GM18519 (cell line): ENCODE data around the gene UNC13C.
"Not testable (repeated sequence)": the region's sequence is repeated elsewhere in the genome, so short reads cannot be mapped to it uniquely, and the experiment has no call there.

Source experiments
- ATAC-seq: cut with Tn5 transposase; IDR thresholded peaks from one replicate; pipeline ENCODE4 v1.9.1; 2021; ENCODE audit warnings: mild to moderate bottlenecking, moderate library complexity; ENCODE audit not compliant: unreplicated experiment, low FRiP score

UNC13C gene

GRCh38 chr15:53978253-53978906 lies at the start of gene UNC13C:
Gene UNC13C (plus strand): TSS chr15:53978441. CDS start chr15:54012904, 34,463 bp downstream.
- no peak for ATAC-seq

- no peak for ATAC-seq
Observed at GRCh38 chr15:53936137-53936536, 42.1 kb upstream of the UNC13C start.

- not testable (repeated sequence) for ATAC-seq
Observed at GRCh38 chr15:53937632-53938031, 40.6 kb upstream of the UNC13C start.

DNA sequence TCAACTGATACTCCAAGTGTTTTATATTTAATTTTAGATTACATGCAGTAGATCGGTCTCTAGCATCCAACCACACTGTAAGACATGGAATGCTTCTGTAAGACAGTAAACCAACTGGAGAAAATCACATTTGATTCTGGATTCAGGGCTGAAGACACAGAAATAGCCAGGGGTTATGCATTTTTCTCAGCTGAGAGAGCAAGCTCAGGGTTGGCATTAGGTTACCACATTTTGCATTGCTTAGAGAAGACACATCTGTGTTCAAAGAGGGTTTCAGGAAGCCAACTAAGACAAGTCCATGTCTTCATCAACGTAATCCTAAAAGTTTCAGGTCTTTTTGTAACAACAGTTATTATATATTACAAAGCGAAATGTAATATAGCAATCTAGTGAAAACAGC lies 27.7 kb upstream of the UNC13C start:
- no peak for ATAC-seq

GRCh38 chr15:53955396-53955795 lies 22.8 kb upstream of the UNC13C start:
- no peak for ATAC-seq

GRCh38 chr15:53962646-53963561 lies 15.3 kb upstream of the UNC13C start:
- ATAC-seq: no peak

GRCh38 chr15:53963801-53964200 lies 14.4 kb upstream of the UNC13C start:
- no peak for ATAC-seq

- ATAC-seq: no peak
Observed at GRCh38 chr15:53974121-53974520, 4.1 kb upstream of the UNC13C start.

- no peak for ATAC-seq
Observed at GRCh38 chr15:53974813-53975212, 3.4 kb upstream of the UNC13C start.

GRCh38 chr15:53976844-53977392 lies 1.3 kb upstream of the UNC13C start:
- no peak for ATAC-seq

DNA sequence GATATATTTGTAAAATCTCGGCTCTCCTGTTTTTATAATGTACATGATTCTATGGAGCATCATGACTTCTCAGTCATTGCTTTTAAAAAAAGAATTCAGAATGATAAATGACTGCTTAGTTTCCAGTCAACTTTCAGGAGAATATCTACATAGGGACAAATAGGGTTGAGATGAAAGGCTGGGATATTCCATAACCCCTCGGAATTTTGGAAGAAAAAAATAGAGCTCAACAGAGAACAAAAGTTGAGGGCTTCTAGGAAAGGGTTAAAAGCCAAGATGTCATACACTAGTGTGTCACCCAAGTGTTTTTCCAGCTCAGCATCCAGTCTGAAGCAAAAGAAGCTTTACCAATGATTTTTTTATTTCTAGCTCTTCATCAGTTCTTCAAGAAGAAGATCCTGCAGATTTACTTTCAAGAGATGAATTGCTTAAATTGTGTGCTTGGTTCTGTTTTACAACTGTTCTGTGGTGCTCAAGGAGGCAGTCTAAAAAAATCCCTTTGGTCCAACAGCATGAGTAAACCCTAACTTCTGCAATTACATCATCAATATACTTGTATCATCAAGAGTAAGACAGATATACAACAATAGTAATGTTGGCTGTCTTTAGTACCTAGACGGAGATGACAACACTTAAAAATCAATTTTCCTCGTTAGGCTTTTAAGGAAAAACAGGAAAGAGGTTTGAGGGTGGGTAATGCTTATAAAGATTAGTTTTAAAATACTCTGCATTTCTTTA lies 979 bp downstream of the UNC13C start:
- ATAC-seq: no peak

DNA sequence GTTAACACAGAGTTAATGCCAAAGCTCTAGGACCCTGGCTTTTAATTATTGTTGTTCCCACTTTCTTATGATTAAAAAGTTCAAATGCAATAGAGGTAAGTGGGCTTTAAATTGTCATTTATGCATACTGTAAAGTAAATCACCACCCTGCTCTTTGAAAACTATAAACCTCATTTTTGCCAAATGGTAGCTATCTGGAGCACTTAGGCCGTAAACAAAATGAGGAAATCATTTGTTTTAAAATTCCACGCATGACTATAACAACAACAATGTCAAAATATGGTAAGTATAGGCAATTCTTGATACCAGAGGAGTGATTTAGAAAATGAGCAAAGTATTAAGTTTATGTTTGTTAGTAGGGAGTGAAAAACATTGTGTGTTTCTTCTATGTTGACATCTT lies 1.8 kb downstream of the UNC13C start:
- ATAC-seq: no peak

GRCh38 chr15:53982071-53982680 lies 3.9 kb downstream of the UNC13C start:
- ATAC-seq: no peak

DNA sequence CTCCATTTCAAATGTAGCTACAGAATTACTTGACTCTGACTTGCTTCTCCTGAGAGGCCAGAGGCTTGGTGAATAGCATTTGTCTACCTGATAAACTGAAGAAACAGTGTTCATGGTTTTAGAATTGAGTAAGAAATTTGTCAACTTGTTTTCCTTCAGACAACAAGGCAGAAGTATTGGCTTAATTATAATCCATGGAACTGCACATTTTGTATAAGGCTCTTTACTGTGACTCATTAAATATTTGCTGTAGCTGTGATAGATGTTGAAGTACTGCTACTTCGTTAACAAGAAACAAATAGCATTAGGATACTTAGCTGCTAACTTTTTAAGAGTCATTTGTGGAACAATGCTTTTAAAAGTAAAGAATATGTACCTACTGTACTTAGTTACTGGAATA lies 4.6 kb downstream of the UNC13C start:
- no peak for ATAC-seq

DNA sequence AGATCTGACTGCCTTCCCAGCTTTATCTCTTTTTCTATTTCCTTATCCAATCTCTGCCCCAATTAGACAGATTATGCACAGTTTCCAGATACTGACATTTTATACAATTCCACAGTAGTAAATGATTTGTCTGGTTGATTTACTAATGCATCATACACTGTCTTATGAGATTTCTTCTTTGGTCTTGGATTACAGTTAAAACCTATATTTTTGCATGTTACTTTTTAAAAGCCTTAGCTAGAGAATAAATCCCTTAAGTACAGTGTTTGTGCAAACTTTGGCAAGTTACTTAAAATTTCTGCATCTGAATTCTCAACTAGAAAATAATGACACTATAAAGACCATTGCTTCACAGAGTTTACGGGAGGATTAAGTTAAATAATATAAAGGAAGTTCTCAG lies 6.0 kb downstream of the UNC13C start:
- no peak for ATAC-seq

DNA sequence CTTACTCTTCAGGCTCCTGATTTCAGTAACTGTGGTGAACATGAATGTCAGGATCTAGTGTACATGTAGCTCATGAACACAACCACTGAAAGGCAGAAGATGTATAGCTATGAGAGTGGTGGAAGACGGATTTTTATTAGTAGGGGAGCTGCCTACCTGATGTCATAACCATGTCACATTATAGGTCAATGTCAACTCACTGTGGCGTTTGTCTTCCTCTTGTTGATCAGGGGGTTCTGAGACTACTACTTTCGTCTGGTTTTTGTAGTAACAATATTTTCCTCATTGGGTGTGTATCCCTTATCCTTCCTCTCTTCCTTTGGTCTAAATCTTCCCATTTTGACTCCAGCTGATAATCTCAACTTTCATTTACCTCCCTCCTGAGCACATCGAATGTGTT lies 7.3 kb downstream of the UNC13C start:
- no peak for ATAC-seq

DNA sequence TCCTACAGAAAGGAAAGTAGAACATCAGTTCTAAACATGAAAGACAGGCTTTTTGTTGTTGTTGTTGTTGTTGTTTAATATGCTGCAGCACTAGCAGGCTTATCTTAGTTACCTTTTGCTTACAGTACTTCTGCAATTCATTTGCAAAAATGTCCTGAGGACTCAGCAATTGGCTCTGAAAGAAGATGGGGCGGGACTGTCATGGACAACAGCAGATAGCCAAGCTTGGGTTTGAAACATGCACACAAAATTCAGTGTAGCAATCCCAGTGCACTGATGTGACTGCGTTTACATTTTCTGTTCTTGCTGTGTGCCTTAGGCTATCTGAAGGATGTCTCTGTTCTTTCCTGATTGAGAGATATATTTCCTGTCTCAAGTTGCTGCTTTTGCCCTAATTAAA lies 9.2 kb downstream of the UNC13C start:
- ATAC-seq: no peak

GRCh38 chr15:54007256-54007655 lies 29.0 kb downstream of the UNC13C start:
- no peak for ATAC-seq

DNA sequence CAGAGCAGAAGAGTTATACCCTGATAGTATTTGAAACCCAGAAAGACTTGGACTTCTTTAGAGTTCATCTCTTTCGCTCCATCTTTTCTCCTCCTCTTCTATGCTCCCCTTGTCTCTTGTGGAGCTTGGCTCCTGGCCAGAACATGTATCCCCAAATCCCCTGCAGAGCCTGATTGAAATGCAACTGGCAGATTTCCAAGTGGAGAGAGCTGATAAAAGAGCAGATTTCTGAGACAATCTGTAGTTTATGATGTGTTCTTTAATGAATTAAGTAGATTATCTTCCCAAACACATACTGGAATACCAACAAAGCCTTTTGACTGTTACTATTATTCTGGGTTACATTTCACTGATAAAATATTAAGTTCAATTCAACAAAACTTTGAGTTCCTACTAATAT lies 33.4 kb downstream of the UNC13C start:
- ATAC-seq: no peak

- no peak for ATAC-seq
Observed at GRCh38 chr15:54014067-54014655, 35.9 kb downstream of the UNC13C start.
